GM19043 (cell line): ENCODE data around the gene GAD1.
A peak's percentile ranks its signal among the peaks of the same experiment; 100 is the strongest.

ENCODE experiments used
- ATAC-seq: cut with Tn5 transposase; IDR thresholded peaks from one replicate; pipeline ENCODE4 v1.9.1; 2021; ENCODE audit warnings: low read depth; ENCODE audit not compliant: unreplicated experiment

Gene GAD1

GRCh38 chr2:170816504-170817092 is at the start of gene GAD1:
Gene GAD1 (plus strand): TSS chr2:170816887. CDS start chr2:170818592, 1,705 bp downstream.
- ATAC-seq: no peak

- peak; percentile 37 for ATAC-seq
Observed at GRCh38 chr2:170770008-170770605, 46.6 kb upstream of the GAD1 start, which contains the start of gene ERICH2. Gene ERICH2 (plus strand): TSS chr2:170770378. CDS start chr2:170770682, 304 bp downstream.

GRCh38 chr2:170770606-170771420 is 45.9 kb upstream of the GAD1 start:
- ATAC-seq: peak; percentile 81

DNA sequence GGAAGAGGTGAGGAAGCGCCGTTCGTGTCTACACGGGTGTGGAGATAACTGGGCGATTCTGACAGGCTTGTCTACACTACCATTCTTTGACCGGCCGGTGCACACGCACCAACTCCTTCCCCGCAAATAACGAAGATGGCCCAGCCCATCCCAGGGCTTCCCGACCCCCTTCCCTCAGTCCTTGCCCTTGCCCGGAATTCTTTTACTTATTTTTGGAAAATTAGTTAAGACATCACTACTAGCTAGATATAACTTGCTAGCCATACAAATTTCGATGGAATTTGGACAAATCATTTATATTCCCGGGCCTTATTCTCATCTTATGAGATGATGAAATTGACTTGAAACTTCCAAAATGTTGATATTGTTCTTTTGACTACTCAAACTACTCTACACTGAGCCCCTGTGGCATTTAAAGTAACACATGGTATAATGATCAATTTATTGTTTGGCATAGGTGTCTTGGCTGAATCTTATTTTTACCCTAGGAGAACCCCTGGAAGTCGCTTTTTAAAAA is 45.2 kb upstream of the GAD1 start:
- no peak for ATAC-seq

- no peak for ATAC-seq
Observed at GRCh38 chr2:170772295-170772694, 44.4 kb upstream of the GAD1 start.

- no peak for ATAC-seq
Observed at GRCh38 chr2:170774074-170774473, 42.6 kb upstream of the GAD1 start.

DNA sequence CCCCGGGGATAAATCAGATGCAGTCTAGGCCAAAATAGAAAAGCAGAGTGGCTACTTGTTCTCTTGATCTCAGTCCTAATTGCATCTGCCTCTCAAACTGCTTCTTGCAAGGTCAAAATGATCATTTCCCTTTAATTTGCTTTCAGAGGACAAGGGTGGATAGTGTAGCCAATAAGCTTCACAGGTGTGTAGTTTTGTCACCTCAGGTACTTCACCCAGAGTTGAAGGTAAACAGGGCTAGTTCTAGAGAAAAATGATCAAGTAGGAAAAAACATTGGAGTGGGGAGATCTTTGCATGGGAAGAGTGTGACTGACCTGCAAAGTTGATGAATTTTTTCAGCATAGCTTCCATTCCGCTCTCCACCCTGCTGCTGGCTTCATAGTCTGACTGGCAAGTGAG is 37.8 kb upstream of the GAD1 start:
- no peak for ATAC-seq

- ATAC-seq: no peak
Observed at GRCh38 chr2:170779304-170779703, 37.4 kb upstream of the GAD1 start.

GRCh38 chr2:170782673-170783072 is 34.0 kb upstream of the GAD1 start:
- no peak for ATAC-seq

DNA sequence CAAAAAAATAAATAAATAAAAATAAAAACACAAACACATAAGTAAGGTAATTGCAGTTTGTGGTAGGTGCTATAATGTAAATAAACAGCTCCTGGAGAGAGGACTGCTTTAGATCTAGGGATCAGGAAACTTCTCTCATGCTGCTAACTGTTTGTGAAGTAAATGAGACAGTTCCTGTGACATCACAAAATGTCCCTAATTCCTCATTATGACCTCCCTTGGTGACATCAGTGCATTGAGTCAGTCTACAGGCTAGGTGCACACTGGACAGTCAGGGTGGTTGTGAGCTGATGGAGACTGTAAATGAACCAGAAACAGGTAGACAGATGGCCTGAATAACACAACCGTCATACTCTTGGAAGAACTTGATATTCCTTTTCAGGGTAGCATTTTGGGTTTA is 33.1 kb upstream of the GAD1 start:
- ATAC-seq: no peak

DNA sequence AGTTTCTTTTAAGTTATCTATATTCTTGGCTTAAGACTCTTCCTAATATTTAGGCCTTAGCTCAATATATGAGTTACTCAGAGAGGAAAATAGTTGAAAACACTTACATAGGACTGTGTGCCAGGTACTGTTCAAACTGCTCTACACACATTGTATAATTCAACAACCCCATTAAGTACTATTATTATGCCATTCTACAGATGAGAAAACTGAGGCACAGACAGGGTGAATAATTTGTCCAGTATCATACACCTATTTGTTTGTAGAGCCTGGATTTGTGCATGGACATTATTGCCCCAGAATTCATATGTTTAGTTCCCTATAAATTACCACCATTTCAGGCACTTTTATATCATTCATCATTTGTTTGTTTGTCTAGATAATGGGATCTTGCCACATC is 17.7 kb upstream of the GAD1 start:
- no peak for ATAC-seq

- no peak for ATAC-seq
Observed at GRCh38 chr2:170806548-170806947, 10.1 kb upstream of the GAD1 start.

DNA sequence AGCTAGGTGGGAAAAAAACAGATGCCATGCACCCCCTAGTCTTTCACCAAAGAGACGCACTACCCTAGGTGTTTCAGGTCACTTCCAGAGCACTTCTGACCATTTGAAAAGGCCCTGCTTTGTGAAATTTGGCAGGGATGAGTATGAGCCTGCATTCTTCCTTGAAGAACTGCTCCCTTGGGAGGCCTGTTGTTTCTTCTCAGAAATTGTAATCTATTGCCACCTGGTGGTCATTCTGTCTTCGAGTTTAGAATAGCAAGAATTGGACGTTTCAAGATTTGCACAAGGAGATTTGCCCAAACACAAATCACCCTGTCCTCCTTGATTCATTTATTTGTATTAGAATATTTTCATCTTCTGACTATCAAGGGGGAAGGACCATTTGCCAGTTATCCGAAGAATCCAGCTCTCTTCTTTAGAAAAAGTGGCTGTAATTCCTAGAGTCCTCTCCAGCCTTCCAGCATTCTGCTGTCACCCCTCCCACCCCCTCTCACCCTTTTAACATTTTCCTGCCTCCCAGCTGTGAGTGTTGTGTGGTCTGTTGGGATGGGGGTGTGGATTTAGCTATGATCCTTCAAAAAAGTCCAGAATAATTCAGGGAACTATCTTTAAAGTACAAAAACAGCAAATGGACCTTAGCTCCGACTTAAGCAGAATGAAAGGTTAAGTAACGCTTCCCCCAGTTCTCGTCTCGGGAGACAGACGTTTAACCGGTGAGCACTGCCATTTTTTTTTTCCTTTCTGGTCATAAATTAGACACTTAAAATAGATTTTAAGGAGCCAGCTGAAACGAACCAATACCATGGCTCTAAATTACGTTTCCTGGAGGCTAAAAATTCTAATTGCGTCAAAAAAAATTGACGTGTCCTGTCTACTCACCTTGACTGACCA is 3.7 kb upstream of the GAD1 start:
- no peak for ATAC-seq

DNA sequence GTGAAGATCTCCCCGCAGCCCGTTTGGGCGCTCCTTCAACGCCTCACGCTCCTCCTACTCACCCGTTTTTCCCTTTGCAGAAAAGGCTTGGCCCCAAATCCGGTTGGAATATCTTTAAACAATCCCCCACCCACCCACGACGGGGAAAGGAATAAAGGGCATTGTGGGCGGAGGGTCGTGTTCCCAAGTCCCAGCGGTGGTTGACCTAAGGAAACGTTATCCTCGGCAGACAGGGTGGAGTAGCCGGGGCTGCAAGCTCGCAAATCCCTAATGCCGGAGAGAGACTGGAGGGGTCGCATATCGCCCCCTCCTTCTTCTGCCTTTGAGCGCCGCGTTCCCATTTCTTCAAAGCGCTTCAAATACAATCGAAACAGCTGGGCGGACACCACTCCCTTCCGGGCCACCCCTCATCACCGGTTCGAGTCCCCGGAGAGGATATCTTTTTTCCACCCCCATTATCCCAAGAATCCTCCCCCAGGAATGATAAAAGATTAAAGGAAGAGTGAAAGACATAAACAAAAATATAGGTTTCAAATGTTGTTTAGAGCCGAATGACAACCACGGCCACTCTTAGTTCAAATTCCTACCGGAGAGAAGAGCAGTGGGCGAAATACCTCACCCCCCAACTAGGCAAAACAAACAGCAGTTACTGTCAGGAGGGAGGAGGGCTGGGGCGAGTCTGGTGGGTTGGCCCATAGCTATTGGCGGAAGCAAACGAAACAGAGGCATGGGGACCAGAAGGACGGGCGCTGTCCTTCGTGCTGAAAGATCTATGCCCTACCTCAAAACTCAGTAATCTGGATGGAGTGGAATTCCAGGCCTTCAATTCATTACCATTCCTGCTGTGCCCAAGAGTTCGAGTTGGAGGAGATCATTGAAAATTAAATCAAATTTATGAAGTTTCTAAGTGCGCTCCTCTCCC is 2.8 kb upstream of the GAD1 start:
- ATAC-seq: no peak

GRCh38 chr2:170814533-170815230 is 2.0 kb upstream of the GAD1 start:
- ATAC-seq: no peak

DNA sequence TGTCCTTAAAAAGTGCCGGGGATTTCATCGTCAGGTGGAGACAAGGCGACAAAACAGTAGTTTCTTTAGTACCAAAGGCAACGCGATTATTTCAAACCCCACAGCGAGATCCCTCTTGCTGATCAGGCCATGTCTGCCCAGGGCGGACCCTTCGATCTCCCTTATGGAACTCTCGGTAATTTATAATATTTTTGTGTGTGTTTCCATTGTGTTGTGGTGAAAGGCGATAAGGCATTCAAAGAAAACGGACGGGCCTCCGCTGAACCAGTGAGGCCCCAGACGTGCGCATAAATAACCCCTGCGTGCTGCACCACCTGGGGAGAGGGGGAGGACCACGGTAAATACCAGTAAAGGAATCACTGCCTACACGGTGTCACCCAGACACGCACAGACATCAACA is 1.4 kb upstream of the GAD1 start:
- no peak for ATAC-seq

GRCh38 chr2:170815746-170816503 is 762 bp upstream of the GAD1 start:
- no peak for ATAC-seq
